Peyer's patch (tissue), 4 donors: ENCODE results near the gene FAXDC2.

Source experiments
- CTCF ChIP-seq, 6 experiments: fragments of 450-650 bp in 4 of 6; fragments of 200-600 bp in 2 of 6; sonication (generic) in 1 of 6; IDR thresholded peaks; one replicate each; pipeline ENCODE4 v1.5.1; 2017 to 2019; ENCODE audit warnings: antibody characterized with exemption in 6 of 6, mild to moderate bottlenecking in 3 of 6, moderate library complexity in 1 of 6
- POLR2A ChIP-seq, 2 donors: fragments of 450-650 bp; IDR thresholded peaks; one replicate each; pipeline ENCODE4 v1.5.1; 2017; ENCODE audit warnings: antibody characterized with exemption in 2 of 2, mild to moderate bottlenecking in 2 of 2, moderate library complexity in 2 of 2

DNA sequence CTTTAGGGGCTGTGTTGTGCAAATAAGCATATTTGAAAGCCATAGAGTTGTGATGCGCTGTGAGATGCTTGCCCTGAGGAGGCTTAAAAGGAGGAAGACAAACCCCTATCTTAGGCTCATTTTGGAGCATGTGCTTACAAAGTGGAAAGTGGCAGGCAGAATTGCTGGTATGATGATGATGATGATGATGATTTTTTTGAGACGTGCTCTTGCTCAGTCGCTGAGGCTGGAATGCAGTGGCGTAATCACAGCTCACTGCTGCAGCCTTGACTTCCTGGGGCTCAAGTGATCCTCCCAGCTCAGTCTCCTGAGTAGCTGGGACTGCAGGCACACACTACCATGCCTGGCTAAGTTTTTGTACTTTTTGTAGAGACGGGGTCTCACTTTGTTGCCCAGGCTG lies 9.7 kb upstream of the FAXDC2 start:
- TF ChIP-seq CTCF (IDR thresholded peaks at IDR 0.05) (no peak), POLR2A (IDR thresholded peaks at IDR 0.05) (no peak)
